Inflammatory macrophage treated with lipopolysaccharide for 4 hours (primary cell): ENCODE measurements around the gene TTC3.
A peak's percentile ranks its signal among the peaks of the same experiment; 100 is the strongest.

Source experiments
- DNase-seq: peaks from one replicate; pipeline ENCODE4 v3.0.0-alpha.2; 2020

The TTC3 gene

GRCh38 chr21:37227071-37228002 is 154.3 kb downstream of the TTC3 start:
- no peak for DNase-seq

- no peak for DNase-seq
Observed at GRCh38 chr21:37228003-37228400, 154.9 kb downstream of the TTC3 start.

GRCh38 chr21:37230632-37231248 is 157.7 kb downstream of the TTC3 start:
- DNase-seq, result no peak

GRCh38 chr21:37231249-37231645 is 158.2 kb downstream of the TTC3 start:
- DNase-seq, result no peak

GRCh38 chr21:37231671-37232070 is 158.6 kb downstream of the TTC3 start:
- DNase-seq, result no peak

- DNase-seq, result no peak
Observed at GRCh38 chr21:37232274-37233018, 159.4 kb downstream of the TTC3 start.

- no peak for DNase-seq
Observed at GRCh38 chr21:37233551-37234146, 160.6 kb downstream of the TTC3 start.

- DNase-seq, result no peak
Observed at GRCh38 chr21:37237346-37237745, 164.3 kb downstream of the TTC3 start.

GRCh38 chr21:37237764-37238163 is 164.7 kb downstream of the TTC3 start:
- no peak for DNase-seq

GRCh38 chr21:37240978-37241377 is 167.9 kb downstream of the TTC3 start:
- DNase-seq, result no peak

- no peak for DNase-seq
Observed at GRCh38 chr21:37241426-37241825, 168.4 kb downstream of the TTC3 start.

- DNase-seq, result no peak
Observed at GRCh38 chr21:37243961-37244360, 170.9 kb downstream of the TTC3 start.

GRCh38 chr21:37244501-37245095 is 171.5 kb downstream of the TTC3 start:
- DNase-seq, result no peak

GRCh38 chr21:37245151-37245550 is 172.1 kb downstream of the TTC3 start:
- DNase-seq, result no peak

GRCh38 chr21:37248298-37248697 is 175.2 kb downstream of the TTC3 start:
- no peak for DNase-seq

GRCh38 chr21:37249112-37249904 is 176.3 kb downstream of the TTC3 start:
- no peak for DNase-seq

GRCh38 chr21:37251294-37251634 is 178.2 kb downstream of the TTC3 start:
- peak; percentile 92 for DNase-seq
